LoVo (cell line): ENCODE results near the gene RNPEPL1.

Source experiments
- DNase-seq: peaks from one replicate; pipeline ENCODE4 v3.0.0-alpha.2; 2016; ENCODE audit warnings: low spot score

The RNPEPL1 gene

DNA sequence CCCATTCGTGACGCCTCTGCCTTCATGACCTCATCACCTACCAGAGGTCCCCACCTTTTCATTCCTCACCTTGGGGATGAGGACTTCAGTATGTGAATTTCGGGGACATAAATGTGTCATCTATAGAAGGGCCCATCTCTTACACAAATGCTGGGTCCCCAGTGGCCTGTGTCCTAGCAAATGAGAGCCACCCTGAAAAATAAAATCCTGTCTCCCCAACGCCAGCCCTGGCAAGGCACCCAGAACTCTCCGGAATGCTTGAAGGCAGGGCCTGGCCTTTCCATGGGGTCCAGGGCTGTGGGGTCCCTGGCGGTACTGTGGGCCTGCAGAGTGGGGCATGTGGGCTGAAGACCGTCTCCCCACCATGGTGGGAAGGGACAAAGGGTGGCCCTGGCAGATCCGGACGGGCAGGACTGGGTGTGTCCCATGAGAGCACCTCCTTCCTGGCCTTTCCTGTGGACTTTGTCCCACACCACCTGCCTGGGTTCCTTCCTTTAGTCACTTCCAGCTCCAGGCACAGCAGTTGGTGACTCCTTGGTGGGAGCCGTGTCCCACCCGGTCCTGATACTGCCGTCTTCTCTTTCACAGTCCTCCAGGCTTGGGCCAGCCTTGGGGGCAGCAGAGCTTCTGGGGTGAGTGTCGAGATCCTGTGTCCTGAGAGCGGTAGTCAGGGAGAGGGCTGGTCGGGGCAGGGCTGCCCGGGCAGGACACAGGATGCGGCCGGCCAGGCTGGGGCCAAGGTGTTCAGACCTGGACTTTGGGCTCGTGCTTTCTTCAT is 36.8 kb downstream of the RNPEPL1 start:
- DNase-seq: peak; percentile 86

GRCh38 chr2:240605867-240606743 is 37.8 kb downstream of the RNPEPL1 start:
- no peak for DNase-seq

DNA sequence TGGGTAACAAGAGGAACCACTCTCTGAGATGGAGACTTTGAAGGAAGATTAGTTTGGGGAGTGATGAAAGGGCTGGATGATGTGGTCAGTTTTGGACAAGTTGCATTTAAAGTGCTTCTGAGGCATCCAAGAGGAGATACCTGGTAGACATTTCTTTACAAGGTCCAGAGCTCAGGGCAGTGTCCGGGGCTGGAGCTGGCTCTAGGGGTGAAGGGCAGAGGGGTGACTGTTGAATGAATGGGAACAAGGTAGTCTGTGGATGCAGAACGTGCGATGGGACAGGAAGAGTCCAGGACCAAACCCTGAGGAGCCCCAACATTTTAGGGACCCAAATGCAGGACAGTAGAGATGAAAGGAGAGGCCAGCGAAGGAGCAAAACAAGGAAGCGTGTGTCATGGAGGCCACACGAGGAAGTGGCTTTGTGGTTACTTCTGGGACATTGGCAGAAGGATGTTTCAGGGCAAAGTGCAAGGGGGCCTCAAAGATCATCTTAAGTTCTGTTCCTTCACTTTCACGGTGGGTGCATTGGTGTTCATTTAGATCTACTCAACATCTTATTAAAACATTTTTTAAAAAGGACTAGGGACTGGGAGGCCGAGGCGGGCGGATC is 43.4 kb downstream of the RNPEPL1 start:
- DNase-seq: no peak

- DNase-seq: no peak
Observed at GRCh38 chr2:240613781-240614180, 45.5 kb downstream of the RNPEPL1 start.

- no peak for DNase-seq
Observed at GRCh38 chr2:240614391-240614790, 46.1 kb downstream of the RNPEPL1 start.

- DNase-seq: no peak
Observed at GRCh38 chr2:240615396-240615795, 47.1 kb downstream of the RNPEPL1 start.

DNA sequence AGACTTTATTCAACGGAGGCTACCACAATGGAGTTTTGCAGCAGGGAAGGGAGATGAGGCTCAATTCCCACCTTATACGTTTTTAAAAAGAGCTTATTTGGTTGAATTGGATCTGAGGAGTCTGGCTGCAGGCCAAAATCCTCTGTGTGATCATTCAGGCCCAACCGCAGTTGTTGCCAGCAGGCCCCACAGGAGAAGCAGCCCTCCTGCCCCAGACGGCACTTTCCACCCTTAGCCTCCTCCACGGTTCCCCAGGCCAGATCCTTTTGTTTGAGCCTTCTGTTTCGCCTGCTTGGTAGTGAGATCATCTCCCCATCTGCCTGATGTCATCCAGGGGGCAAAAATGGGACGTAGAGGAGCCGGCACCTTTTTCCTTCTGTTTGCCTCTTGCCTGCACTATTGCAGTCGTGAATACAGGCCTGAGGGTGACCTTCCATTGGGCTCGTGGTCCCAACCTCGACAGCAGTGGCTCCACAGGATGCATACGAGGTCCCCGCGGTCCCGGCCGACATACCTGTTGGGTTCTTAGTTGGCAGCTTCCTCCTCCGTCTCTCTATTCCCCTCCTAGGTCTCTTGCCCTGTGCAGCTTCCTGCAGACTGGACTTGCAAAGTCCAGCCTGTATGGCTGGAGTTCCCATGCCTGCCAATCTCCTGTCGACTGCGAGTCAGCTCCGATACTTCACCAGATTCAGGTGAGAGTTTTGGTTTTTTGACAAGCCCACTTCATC is 47.7 kb downstream of the RNPEPL1 start:
- no peak for DNase-seq

DNA sequence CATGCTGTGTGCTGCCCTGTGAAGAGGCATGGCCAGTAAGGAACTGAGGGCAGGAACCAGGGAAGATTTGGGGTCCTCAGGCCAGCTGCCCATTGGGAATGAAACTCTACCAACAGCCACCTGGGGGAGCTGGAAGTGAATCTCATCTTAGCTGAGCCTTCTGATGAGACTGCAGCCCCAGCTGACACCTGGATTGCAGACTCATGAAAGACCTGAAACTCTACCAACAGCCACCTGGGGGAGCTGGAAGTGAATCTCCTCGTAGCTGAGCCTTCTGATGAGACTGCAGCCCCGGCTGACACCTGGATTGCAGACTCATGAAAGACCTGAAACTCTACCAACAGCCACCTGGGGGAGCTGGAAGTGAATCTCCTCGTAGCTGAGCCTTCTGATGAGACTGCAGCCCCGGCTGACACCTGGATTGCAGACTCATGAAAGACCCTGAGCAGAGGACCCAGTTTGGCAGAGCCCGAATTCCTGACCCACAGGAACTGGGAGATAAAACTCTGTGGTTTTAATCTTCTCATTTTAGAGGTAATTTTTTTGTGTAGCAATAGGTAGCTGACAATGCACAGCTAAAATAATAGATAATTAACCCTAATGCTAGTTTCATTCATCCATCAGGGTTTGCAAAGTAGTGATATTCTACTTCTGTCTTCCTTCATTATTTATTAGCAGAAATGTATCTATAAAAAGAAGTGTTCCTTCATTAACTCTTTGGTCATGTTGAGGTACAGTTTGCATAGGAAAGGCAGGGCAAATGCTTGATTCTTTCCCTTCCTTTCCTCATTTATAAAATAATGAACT is 48.8 kb downstream of the RNPEPL1 start:
- peak; percentile 18 for DNase-seq

DNA sequence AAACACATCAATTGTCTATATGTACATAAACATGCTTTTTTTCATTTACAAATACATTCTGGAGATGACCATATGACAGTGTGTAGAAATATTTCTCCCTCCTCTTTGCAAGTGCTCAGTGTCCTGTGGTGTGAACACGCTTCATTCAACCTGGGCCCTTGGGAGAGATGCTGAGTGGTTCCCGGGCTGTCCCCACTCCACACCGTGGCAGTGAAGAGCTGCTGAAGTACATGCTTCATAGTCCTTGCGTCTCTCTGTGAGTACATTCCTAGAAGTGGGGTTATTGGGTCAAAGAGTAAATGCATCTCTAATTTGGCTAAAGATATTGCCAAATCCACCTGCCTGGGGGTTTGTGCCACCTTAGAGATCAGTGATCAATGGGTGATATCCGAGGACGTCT is 50.5 kb downstream of the RNPEPL1 start:
- DNase-seq: no peak

DNA sequence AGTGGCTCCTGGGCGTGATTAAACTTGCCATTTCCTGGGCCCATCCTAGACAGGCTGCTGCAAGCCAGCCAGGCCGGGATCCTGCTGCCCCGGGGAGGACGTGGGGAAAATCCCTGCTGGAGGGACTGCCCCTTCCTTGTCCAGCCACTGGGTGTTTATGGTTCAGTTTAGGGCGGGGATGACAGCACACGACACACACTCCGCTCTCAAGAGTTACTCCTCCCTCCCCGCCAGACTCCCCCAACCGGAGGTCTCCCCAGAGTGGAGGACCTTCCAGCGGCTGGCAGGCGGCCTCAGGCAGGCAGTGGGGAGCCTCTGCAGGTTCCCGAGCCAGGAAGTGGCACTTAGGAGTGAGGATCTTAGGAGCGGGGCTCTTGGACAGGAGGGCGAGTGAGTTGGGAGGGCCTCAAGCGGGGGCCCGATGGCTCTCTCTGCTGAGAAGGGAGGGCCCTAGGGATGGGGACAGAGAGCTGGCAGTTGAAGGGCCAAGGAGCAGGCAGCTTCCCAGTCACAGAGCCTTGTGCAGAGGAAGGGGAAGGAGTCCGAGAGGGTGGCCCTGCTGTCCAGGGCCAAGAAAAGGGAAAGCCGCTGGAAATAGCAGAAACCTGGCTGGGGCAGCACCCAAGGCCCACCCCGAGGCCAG is 51.3 kb downstream of the RNPEPL1 start:
- DNase-seq: no peak

DNA sequence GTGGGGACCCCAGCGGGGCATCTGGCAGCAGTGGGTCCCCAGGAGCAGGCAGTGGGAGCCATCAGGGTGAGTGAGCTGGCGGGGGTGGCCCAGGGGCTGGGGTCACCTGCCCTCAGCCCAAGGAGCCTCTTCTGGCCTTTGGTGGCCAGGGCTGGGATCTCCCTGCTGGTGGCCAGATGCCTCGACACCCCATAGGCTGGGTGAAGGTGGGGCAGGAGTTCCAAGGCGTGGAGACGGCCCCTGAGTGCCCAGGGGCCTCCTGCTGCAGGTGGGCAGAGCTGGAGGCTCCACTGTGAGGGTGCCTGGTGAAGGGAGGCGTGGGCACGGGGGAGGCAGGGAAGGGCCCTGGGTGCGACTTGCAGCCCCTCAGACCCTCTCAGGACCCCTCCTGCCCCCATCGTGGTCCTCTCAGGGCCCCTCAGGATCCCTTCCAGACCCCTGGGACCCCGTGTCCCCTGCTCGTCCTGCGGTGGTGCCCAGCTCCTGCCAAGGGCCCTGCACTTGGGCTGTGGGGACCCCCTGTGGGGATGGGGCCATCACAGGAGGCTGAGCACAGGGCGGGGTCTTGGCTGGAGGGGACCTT is 52.0 kb downstream of the RNPEPL1 start:
- no peak for DNase-seq

GRCh38 chr2:240620859-240621258 is 52.6 kb downstream of the RNPEPL1 start:
- no peak for DNase-seq

DNA sequence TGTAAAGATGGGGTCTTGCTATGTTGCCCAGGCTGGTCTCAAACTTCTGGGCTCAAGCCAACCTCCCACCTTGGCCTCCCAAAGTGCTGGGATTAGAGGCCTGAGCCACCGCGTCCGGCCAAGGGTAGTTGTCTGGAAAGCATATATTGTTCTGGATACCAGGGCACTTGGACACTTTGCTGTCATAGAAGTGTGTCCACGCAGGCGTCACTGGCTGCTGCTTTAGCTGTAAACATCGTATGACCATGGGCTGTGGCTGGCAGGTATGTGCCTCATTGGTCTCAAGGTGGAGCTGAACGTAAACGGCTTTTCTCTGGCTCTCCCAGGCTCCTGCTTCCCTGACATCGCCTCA is 53.8 kb downstream of the RNPEPL1 start:
- no peak for DNase-seq

DNA sequence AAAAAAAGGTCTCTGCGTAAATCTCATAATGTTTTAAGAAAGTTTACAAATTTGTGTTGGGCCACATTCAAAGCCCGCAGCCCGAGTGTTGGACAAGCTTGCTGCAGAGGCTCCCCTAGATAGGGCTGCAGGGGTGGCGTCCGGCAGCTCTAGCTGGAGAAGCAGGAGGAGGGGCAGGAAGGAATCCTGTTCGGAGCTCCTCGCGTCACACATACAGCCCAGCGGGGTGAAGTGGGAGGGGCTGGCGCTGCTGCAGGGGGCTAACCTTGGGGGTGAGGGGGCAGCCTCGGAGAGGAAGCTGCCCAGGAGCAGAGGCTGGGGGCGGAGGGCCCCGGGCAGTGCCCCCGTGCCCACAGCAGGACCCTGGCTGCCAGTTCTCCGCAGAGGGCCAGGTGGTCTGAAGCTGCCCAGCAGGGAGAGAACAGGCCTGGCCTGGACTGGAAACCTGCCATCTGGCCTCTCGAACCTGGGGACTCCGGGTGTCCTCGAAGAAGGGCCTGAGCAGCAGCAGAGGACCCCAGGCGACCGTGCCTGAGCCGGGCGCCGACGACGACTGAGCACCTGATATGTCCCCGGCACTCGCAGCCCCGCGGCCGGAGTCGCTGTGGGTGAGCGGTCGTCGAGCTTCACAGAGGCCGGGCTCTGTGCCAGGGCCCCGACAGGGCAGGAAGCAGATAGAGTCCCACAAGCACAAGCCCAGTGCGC is 54.4 kb downstream of the RNPEPL1 start:
- no peak for DNase-seq

GRCh38 chr2:240623531-240624010 is 55.3 kb downstream of the RNPEPL1 start:
- DNase-seq: no peak

GRCh38 chr2:240624011-240624949 is 56.0 kb downstream of the RNPEPL1 start:
- no peak for DNase-seq

- DNase-seq: no peak
Observed at GRCh38 chr2:240624950-240625621, 56.8 kb downstream of the RNPEPL1 start, which contains the start of gene GPR35. TSS of gene GPR35 (plus strand) at chr2:240625480. CDS start at chr2:240629953, 4,473 bp downstream.
